ENCODE data around the gene SEMA3E.
"Not testable (repeated sequence)": the region's sequence is repeated elsewhere in the genome, so short reads cannot be mapped to it uniquely, and the experiment has no call there.

Gene SEMA3E

DNA sequence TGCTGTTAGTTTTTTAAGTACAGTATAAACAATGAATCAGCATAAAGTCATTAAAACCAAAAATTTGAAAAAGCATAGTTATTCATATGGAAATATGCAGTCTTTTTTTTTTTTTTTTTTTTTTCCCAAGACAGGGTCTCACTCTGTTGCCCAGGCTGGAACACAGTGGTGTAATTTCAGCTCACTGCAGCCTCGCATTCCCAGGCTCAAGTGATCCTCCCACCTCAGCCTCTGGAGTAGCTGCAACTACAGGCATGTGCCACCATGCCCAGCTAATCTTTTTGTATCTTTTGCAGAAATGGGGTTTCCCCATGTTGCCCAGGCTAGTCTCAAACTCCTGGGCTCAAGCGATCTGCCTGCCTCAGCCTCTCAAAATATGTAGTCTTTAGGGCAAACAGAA, 182.0 kb downstream of the SEMA3E start:
- no peaks in the 10 kb centered on the region for H3K27me3 ChIP-seq
- H3K9me3 ChIP-seq: no peaks in the 10 kb centered on the region
- no peak for DNase-seq
- TF ChIP-seq, protein P1, sequence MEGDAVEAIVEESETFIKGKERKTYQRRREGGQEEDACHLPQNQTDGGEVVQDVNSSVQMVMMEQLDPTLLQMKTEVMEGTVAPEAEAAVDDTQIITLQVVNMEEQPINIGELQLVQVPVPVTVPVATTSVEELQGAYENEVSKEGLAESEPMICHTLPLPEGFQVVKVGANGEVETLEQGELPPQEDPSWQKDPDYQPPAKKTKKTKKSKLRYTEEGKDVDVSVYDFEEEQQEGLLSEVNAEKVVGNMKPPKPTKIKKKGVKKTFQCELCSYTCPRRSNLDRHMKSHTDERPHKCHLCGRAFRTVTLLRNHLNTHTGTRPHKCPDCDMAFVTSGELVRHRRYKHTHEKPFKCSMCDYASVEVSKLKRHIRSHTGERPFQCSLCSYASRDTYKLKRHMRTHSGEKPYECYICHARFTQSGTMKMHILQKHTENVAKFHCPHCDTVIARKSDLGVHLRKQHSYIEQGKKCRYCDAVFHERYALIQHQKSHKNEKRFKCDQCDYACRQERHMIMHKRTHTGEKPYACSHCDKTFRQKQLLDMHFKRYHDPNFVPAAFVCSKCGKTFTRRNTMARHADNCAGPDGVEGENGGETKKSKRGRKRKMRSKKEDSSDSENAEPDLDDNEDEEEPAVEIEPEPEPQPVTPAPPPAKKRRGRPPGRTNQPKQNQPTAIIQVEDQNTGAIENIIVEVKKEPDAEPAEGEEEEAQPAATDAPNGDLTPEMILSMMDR (IDR thresholded peaks at IDR 0.05; ENCODE audit: low read depth, low read length): no peak
- H3K36me3 ChIP-seq: no peaks in the 10 kb centered on the region
- H3K4me3 ChIP-seq (ENCODE audit: low read depth, low read length): no peak overlapping the region
- 0 out of 2 replicates have a peak, but pooled peaks cover 2% of the 10 kb centered on the region for H3K4me1 ChIP-seq

DNA sequence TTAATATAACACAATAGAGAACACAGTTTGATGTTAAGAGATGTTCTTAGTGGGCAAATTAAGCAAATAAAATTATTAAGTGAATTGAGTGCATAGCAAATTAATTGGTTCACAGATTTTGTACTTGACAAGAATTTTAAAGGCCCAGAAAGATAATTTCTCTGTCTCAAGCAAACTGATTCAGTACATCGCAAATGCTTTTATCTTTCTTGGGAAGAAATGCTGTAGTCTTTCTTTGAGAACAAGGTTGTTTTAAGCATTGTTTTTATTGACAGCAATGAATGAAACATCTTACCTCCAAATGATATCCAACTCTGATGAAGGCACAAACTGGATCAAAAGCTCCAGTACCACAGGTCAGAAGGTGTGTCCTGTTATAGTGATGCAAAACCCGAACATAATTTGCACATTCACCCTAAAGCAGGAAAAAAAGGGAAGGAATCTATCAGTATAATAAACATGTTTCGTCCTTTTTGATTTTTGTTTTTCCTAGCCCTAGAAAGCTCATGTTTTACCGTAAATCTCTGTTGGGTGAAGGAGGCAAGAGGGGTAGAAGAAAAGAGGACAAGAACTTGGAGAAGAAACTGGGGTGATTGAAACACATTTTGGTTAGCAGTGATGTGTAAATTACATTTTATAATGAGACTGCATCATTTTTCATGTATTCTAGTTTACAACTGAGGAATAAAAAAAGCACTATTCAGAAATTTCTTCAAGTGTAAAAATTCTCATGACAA, 182.6 kb downstream of the SEMA3E start:
- Histone ChIP-seq H3K27me3 (no peaks in the 10 kb centered on the region), H3K4me3 (ENCODE audit: low read depth, low read length) (no peak overlapping the region), H3K36me3 (no peaks in the 10 kb centered on the region), H3K4me1 (0 out of 2 replicates have a peak, but pooled peaks cover 2% of the 10 kb centered on the region), H3K9me3 (no peaks in the 10 kb centered on the region)
- DNase-seq: no peak
- TF ChIP-seq, protein P1 (IDR thresholded peaks at IDR 0.05; ENCODE audit: low read depth, low read length): no peak

DNA sequence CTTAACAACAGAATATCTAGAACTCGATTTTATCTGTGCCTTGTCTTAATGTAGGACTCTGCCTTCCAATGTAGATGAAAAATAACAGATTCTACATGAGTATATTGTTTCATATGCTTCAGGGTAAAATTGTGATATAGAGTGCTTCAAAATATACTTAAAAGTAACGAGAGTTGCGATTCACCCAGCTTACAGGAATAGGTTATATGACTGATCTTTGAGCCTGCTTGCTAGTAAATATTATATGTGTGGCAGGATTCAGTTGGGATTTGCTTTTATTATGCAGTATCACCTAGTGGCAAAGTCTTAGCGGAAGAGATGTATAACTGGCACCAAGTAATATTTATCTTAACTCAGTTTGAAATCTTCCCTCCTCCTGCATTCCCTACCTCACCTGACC, 183.3 kb downstream of the SEMA3E start:
- H3K4me3 ChIP-seq (ENCODE audit: low read depth, low read length): no peak overlapping the region
- H3K4me1 ChIP-seq: 0 out of 2 replicates have a peak, but pooled peaks cover 2% of the 10 kb centered on the region
- TF ChIP-seq, protein P1 (IDR thresholded peaks at IDR 0.05; ENCODE audit: low read depth, low read length): no peak

DNA sequence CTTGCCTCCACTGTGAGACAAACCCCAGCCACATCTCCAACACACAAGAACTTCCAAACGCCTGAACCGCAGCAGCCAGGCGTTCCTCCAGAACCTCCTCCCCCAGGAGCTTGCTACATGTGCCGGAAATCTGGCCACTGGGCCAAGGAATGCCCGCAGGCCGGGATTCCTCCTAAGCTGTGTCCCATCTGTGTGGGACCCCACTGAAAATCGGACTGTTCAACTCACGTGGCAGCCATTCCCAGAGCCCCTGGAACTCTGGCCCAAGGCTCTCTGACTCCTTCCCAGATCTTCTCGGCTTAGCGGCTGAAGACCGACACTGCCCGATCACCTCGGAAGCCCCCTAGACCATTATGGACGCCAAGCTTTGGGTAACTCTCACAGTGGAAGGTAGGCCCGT, 187.1 kb downstream of the SEMA3E start:
- not testable (repeated sequence) for DNase-seq; H3K4me3 ChIP-seq (ENCODE audit: low read depth, low read length); H3K4me1 ChIP-seq; H3K36me3 ChIP-seq; H3K27me3 ChIP-seq; H3K9me3 ChIP-seq

More for the DNA sequence above, 183.3 kb downstream of the SEMA3E start:
- no peak for DNase-seq
- no peaks in the 10 kb centered on the region for H3K36me3 ChIP-seq
- no peaks in the 10 kb centered on the region for H3K27me3 ChIP-seq
- no peaks in the 10 kb centered on the region for H3K9me3 ChIP-seq

DNA sequence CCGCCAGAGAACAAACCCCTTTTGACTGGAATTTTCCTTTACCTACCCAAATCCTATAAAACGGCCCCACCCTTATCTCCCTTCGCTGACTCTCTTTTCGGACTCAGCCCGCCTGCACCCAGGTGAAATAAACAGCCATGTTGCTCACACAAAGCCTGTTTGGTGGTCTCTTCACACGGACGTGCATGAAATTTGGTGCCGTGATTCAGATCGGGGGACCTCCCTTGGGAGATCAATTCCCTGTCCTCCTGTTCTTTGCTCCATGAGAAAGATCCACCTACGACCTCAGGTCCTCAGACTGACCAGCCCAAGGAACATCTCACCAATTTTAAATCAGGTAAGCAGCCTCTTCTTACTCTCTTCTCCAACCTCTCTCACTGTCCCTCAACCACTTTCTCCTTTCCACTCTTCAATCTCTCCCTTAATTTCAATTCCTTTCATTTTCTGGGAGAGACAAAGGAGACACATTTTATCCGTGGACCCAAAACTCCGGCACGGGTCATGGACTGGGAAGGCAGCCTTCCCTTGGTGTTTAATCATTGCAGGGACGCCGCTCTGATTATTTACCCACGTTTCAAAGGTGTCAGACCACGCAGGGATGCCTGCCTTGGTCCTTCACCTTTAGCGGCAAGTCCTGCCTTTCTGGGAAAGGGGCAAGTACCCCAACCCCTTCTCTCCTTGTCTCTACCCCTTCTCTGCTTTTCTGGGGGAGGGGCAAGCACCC, 188.8 kb downstream of the SEMA3E start:
- H3K4me3 ChIP-seq (ENCODE audit: low read depth, low read length); H3K27me3 ChIP-seq; DNase-seq; H3K36me3 ChIP-seq; H3K9me3 ChIP-seq; H3K4me1 ChIP-seq: not testable (repeated sequence)

DNA sequence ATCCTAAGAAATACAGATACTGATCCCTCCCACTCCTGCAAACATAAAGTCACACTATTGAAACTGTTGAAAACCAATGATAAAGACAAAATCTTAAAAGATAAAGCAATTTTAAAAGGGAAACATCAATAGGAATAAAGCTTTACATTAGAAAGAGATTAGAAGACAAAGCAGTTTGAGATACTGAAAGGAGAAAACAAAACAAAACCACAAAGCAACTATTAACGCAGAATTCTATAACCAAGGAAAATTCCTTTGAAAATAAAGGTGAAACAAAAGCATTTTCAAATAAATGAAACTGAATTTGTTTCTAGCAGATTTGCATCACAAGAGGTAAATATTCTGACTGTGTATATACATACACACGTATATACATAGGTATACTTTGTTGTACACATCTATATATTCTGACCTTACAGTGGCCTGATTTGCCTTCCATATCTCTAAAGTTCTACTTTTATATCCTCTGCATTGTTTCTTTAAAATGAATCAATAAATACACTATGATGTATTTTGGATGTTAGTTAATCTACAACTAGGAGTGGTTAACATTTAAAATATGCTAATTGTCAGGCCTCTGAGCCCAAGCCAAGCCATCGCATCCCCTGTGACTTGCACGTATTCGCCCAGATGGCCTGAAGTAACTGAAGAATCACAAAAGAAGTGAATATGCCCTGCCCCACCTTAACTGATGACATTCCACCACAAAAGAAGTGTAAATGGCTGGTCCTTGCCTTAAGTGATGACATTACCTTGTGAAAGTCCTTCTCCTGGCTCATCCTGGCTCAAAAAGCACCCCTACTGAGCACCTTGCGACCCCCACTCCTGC, 189.6 kb downstream of the SEMA3E start:
- not testable (repeated sequence) for H3K36me3 ChIP-seq; H3K27me3 ChIP-seq; DNase-seq; H3K9me3 ChIP-seq; H3K4me1 ChIP-seq; H3K4me3 ChIP-seq (ENCODE audit: low read depth, low read length)

DNA sequence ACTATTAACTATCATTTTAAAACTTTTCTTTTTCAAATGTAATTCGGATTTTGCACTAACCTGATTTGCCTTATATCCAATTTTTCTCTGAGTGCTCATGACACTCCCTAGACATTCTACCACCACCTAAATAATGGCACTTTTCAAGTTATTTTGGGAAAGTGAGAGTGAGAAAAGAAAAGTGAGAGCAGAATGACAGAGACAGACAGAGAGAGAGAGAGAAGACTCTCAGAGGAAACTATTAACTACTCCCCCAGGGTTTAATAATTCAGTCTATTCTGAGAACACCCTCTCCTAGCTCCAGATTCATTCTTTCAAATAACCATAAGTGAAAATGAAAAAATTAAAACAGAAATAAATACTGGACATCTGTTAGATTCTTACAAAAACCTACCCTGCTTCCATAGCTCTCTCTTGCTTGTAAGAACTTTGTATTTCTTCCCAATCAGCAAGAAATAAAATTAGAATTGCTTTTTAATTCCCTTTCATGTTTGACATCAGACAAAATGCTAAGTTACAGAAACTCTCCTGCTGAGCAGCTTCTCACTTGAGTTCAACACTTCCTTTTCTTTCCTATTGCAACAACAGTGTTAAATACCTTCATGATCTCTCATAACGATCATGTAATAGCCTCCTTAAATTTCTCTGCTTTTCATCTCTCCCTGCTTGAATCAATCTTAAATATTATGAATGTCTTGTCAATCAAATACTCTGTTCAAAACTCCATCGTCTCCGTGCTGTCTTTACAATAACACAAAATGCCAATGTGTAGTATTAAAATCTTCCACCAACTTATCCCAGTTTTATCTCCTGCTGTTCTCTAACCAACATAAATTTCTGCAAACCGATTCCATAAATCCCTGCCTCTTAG, 191.7 kb downstream of the SEMA3E start:
- TF ChIP-seq, protein P1 (IDR thresholded peaks at IDR 0.05; ENCODE audit: low read depth, low read length): no peak
- no peak for DNase-seq
- no peak overlapping the region for H3K4me3 ChIP-seq (ENCODE audit: low read depth, low read length)

More for the DNA sequence above, 191.7 kb downstream of the SEMA3E start:
- H3K9me3 ChIP-seq: no peaks in the 10 kb centered on the region
- H3K4me1 ChIP-seq: no peaks in the 10 kb centered on the region
- no peaks in the 10 kb centered on the region for H3K36me3 ChIP-seq
- H3K27me3 ChIP-seq: no peaks in the 10 kb centered on the region

Data from BE2C (cell line).